Lower leg skin (tissue), 3 donors: Measurements from ENCODE around the gene PPP2R5E.

Source experiments
- CTCF ChIP-seq, 3 donors: fragments of 450-650 bp; IDR thresholded peaks; one replicate each; pipeline ENCODE4 v1.5.1; 2016; ENCODE audit warnings: antibody characterized with exemption in 3 of 3, mild to moderate bottlenecking in 3 of 3, moderate library complexity in 2 of 3
- POLR2A ChIP-seq, 2 donors: fragments of 450-650 bp; IDR thresholded peaks; one replicate each; pipeline ENCODE4 v1.6.1; 2016 to 2017; ENCODE audit warnings: antibody characterized with exemption in 2 of 2, mild to moderate bottlenecking in 1 of 2, moderate library complexity in 1 of 2

- TF ChIP-seq CTCF (IDR thresholded peaks at IDR 0.05) = no peak
- no peak for TF ChIP-seq POLR2A (IDR thresholded peaks at IDR 0.05)
Observed at GRCh38 chr14:63394841-63395240, 148.3 kb downstream of the PPP2R5E start.
